ENCODE data around the gene PPP1R16B. TPM values are rescaled to one million over a fixed set of nuclear protein-coding genes. Genes with fewer than 3 reads are reported as not detected.

The PPP1R16B gene
- polyA plus RNA-seq, 1 donor from 2014 or later, result 1.9 TPM

GRCh38 chr20:38881806-38882440, 76.4 kb downstream of the PPP1R16B start:
- H3K27me3 ChIP-seq (ENCODE audit: insufficient read depth, low read depth, low read length), result no peaks in the 10 kb centered on the region
- no peak overlapping the region for H2AFZ ChIP-seq (ENCODE audit: low read depth, low read length)
- no peaks in the 10 kb centered on the region for H4K20me1 ChIP-seq (ENCODE audit: insufficient read depth)
- H3K9ac ChIP-seq (ENCODE audit: low read length), result no peak overlapping the region
- no peak overlapping the region for H3K4me3 ChIP-seq (ENCODE audit: low read length)
- no peaks in the 10 kb centered on the region for H3K79me2 ChIP-seq (replicated peaks; ENCODE audit: insufficient read depth, low read length)
- no peak for TF ChIP-seq POLR2AphosphoS5 (IDR thresholded peaks at IDR 0.05)
- TF ChIP-seq SMC3 (conservative IDR thresholded peaks at IDR 0.05; ENCODE audit: poor library complexity), result no peak
- no peak for TF ChIP-seq MXI1 (conservative IDR thresholded peaks at IDR 0.05; ENCODE audit: poor library complexity, severe bottlenecking)
- no peak for TF ChIP-seq TAF1 (IDR thresholded peaks at IDR 0.05; ENCODE audit: low read depth)
- TF ChIP-seq EP300 (conservative IDR thresholded peaks at IDR 0.05; ENCODE audit: poor library complexity, severe bottlenecking), result no peak
- no peak for TF ChIP-seq EZH2 (IDR thresholded peaks at IDR 0.05; ENCODE audit: borderline replicate concordance, insufficient read depth, low read length, poor library complexity, severe bottlenecking)
- TF ChIP-seq RAD21 (conservative IDR thresholded peaks at IDR 0.05), result no peak
- TF ChIP-seq CTCF (IDR thresholded peaks at IDR 0.05; ENCODE audit: poor library complexity, severe bottlenecking), result no peak
- TF ChIP-seq, protein P1, sequence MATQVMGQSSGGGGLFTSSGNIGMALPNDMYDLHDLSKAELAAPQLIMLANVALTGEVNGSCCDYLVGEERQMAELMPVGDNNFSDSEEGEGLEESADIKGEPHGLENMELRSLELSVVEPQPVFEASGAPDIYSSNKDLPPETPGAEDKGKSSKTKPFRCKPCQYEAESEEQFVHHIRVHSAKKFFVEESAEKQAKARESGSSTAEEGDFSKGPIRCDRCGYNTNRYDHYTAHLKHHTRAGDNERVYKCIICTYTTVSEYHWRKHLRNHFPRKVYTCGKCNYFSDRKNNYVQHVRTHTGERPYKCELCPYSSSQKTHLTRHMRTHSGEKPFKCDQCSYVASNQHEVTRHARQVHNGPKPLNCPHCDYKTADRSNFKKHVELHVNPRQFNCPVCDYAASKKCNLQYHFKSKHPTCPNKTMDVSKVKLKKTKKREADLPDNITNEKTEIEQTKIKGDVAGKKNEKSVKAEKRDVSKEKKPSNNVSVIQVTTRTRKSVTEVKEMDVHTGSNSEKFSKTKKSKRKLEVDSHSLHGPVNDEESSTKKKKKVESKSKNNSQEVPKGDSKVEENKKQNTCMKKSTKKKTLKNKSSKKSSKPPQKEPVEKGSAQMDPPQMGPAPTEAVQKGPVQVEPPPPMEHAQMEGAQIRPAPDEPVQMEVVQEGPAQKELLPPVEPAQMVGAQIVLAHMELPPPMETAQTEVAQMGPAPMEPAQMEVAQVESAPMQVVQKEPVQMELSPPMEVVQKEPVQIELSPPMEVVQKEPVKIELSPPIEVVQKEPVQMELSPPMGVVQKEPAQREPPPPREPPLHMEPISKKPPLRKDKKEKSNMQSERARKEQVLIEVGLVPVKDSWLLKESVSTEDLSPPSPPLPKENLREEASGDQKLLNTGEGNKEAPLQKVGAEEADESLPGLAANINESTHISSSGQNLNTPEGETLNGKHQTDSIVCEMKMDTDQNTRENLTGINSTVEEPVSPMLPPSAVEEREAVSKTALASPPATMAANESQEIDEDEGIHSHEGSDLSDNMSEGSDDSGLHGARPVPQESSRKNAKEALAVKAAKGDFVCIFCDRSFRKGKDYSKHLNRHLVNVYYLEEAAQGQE (IDR thresholded peaks at IDR 0.05; ENCODE audit: borderline replicate concordance), result no peak
- H3K27ac ChIP-seq (ENCODE audit: low read length), result no peak overlapping the region
- H3F3A ChIP-seq (ENCODE audit: insufficient read depth, low read length, poor library complexity, severe bottlenecking), result no peaks in the 10 kb centered on the region
- H3K4me2 ChIP-seq (ENCODE audit: low read length), result no peak overlapping the region
- no peaks in the 10 kb centered on the region for H3K36me3 ChIP-seq (ENCODE audit: insufficient read depth, low read length)
- no peaks in the 10 kb centered on the region for H3K9me2 ChIP-seq (ENCODE audit: insufficient read depth, low read length)
- no peaks in the 10 kb centered on the region for H3K9me3 ChIP-seq (ENCODE audit: low read length)

GRCh38 chr20:38882600-38882999, 77.1 kb downstream of the PPP1R16B start:
- Histone ChIP-seq H3K27ac (ENCODE audit: low read length) (no peak overlapping the region), H3K4me2 (ENCODE audit: low read length) (no peak overlapping the region), H3K9me2 (ENCODE audit: insufficient read depth, low read length) (no peaks in the 10 kb centered on the region), H3K9ac (ENCODE audit: low read length) (no peak overlapping the region), H3K4me3 (ENCODE audit: low read length) (no peak overlapping the region), H3K36me3 (ENCODE audit: insufficient read depth, low read length) (no peaks in the 10 kb centered on the region), H2AFZ (ENCODE audit: low read depth, low read length) (no peak overlapping the region), H3K79me2 (replicated peaks; ENCODE audit: insufficient read depth, low read length) (no peaks in the 10 kb centered on the region), H3F3A (ENCODE audit: insufficient read depth, low read length, poor library complexity, severe bottlenecking) (no peaks in the 10 kb centered on the region), H3K27me3 (ENCODE audit: insufficient read depth, low read depth, low read length) (no peaks in the 10 kb centered on the region), H4K20me1 (ENCODE audit: insufficient read depth) (no peaks in the 10 kb centered on the region), H3K9me3 (ENCODE audit: low read length) (no peaks in the 10 kb centered on the region)
- TF ChIP-seq TAF1 (IDR thresholded peaks at IDR 0.05; ENCODE audit: low read depth), result no peak
- TF ChIP-seq, protein P1 (IDR thresholded peaks at IDR 0.05; ENCODE audit: borderline replicate concordance), result no peak
- TF ChIP-seq EZH2 (IDR thresholded peaks at IDR 0.05; ENCODE audit: borderline replicate concordance, insufficient read depth, low read length, poor library complexity, severe bottlenecking), result no peak
- TF ChIP-seq RAD21 (conservative IDR thresholded peaks at IDR 0.05), result no peak
- TF ChIP-seq POLR2AphosphoS5 (IDR thresholded peaks at IDR 0.05), result no peak
- TF ChIP-seq CTCF (IDR thresholded peaks at IDR 0.05; ENCODE audit: poor library complexity, severe bottlenecking), result no peak
- no peak for TF ChIP-seq EP300 (conservative IDR thresholded peaks at IDR 0.05; ENCODE audit: poor library complexity, severe bottlenecking)
- TF ChIP-seq SMC3 (conservative IDR thresholded peaks at IDR 0.05; ENCODE audit: poor library complexity), result no peak
- no peak for TF ChIP-seq MXI1 (conservative IDR thresholded peaks at IDR 0.05; ENCODE audit: poor library complexity, severe bottlenecking)
